ENCODE data around the gene SIK1. TPM values are rescaled to one million over a fixed set of nuclear protein-coding genes. Genes with fewer than 3 reads are reported as not detected.

Gene SIK1
- polyA plus RNA-seq, 3 donors = 1.7 to 4.0 (median 2.3) TPM

GRCh38 chr21:43369124-43369523, 57.8 kb downstream of the SIK1 start:
- no peak for DNase-seq (ENCODE audit: low read depth in 3 of 3, low spot score in 2 of 3)

- DNase-seq (ENCODE audit: low read depth in 3 of 3, low spot score in 2 of 3) = no peak
Measured at GRCh38 chr21:43368685-43369084, 58.2 kb downstream of the SIK1 start.

GRCh38 chr21:43367859-43368258, 59.1 kb downstream of the SIK1 start:
- no peak for DNase-seq (ENCODE audit: low read depth in 3 of 3, low spot score in 2 of 3)

GRCh38 chr21:43367296-43367695, 59.6 kb downstream of the SIK1 start:
- no peak for DNase-seq (ENCODE audit: low read depth in 3 of 3, low spot score in 2 of 3)

GRCh38 chr21:43366656-43367055, 60.3 kb downstream of the SIK1 start:
- DNase-seq (ENCODE audit: low read depth in 3 of 3, low spot score in 2 of 3) = no peak

GRCh38 chr21:43365611-43366426, 61.1 kb downstream of the SIK1 start:
- DNase-seq (ENCODE audit: low read depth in 3 of 3, low spot score in 2 of 3) = no peak

- DNase-seq (ENCODE audit: low read depth in 3 of 3, low spot score in 2 of 3) = no peak
Measured at GRCh38 chr21:43364851-43365424, 62.0 kb downstream of the SIK1 start.

Other genes with a start within 250 kb of the SIK1 start
- 1 to 10 TPM; 1.8 to 2.5 (median 2.0) TPM for gene HSF2BP, start 232.4 kb upstream of the SIK1 start, polyA plus RNA-seq (ENCODE audit: insufficient read length in 3 of 3)
- gene RRP1B, start 232.4 kb upstream of the SIK1 start, polyA plus RNA-seq (ENCODE audit: insufficient read length in 3 of 3) = 10 to 100 TPM; 28.0 to 30.2 (median 28.9) TPM

All from right renal cortex interstitium (tissue), 3 donors.